ENCODE measurements around the gene TTF1.

DNA sequence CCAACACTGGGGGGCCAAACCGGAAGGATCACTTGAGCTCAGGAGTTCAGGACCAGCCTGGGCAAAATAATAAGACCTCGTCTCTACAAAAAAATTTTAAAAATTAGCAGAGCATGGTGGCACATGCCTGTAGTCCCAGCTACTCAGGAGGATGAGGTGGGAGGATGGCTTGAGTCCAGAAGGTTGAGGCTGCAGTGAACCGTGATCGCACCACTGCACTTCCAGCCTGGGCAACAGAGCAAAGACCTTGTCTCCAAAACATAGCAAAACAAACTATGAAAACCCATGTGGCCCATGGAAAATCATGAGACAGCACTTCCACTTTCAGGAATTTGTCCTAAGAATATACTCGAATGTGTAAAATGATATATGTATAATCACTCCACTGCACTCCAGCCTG, 58.0 kb downstream of the TTF1 start:
- TF ChIP-seq CTCF (IDR thresholded peaks at IDR 0.05; ENCODE audit: insufficient read depth, low read length) (no peak), GABPA (IDR thresholded peaks at IDR 0.05; ENCODE audit: low read depth) (no peak), POLR2AphosphoS5 (IDR thresholded peaks at IDR 0.05; ENCODE audit: low read depth) (no peak)

Data from HL-60 (cell line).